22Rv1 (cell line): ENCODE results near the gene PDK4.

Experiments used
- CTCF ChIP-seq: fragments of 450-650 bp; IDR thresholded peaks from 2 replicates; pipeline ENCODE4 v1.5.1; 2017; ENCODE audit warnings: mild to moderate bottlenecking
- ZFX ChIP-seq: fragments of 450-650 bp; IDR thresholded peaks from 2 replicates; pipeline ENCODE4 v1.6.1; 2017; ENCODE audit warnings: antibody characterized with exemption, borderline replicate concordance

DNA sequence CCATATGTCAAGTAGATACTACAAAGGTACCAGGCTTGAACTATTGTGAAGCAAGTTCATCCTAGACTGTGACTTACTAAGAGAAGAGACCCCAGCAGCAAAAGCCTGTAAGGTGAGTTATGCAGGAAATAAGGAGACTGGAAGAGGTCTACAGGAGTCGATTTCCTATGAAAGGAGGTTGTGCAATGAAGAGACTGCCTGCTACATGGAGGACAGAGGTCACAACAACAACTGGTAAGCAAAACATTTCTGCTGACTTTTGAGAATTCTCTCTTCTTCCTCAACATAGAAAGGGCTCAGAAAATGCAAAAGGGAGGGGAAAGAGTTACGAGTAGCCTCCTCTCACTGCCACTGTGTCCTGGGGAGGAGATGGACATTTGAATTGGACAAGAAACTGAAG, 42.4 kb downstream of the PDK4 start:
- no peak for TF ChIP-seq CTCF
- TF ChIP-seq ZFX = no peak
